Tibial artery (tissue), 4 donors: ENCODE data around the gene TLE4.

Experiments
- DNase-seq, 2 donors: peaks; one replicate each; pipeline ENCODE4 v3.0.0-alpha.2; 2019
- H3K27ac ChIP-seq, 2 donors: fragments of 200-600 bp; sonication (generic) in 1 of 2; 1 replicate in 1 of 2; 2 replicates in 1 of 2; pipeline ENCODE4 v1.5.1; 2018 to 2019; ENCODE audit warnings: mild to moderate bottlenecking in 1 of 2
- H3K27me3 ChIP-seq, 2 donors: fragments of 200-600 bp; sonication (generic) in 1 of 2; one replicate each; pipeline versions ENCODE4 v1.5.1 to v1.6.0; 2016 to 2019
- H3K36me3 ChIP-seq, 3 donors: fragments of 200-600 bp; sonication (generic) in 2 of 3; one replicate each; pipeline ENCODE4 v1.5.1; 2016 to 2019; ENCODE audit warnings: mild to moderate bottlenecking in 2 of 3
- H3K4me1 ChIP-seq, 4 donors: fragments of 200-600 bp; sonication (generic) in 2 of 4; 1 replicate in 3 of 4; 2 replicates in 1 of 4; pipeline ENCODE4 v1.5.1; 2016 to 2019
- H3K4me3 ChIP-seq, 2 donors: fragments of 200-600 bp; sonication (generic) in 1 of 2; 1 replicate in 1 of 2; 2 replicates in 1 of 2; pipeline ENCODE4 v1.5.1; 2018 to 2019; ENCODE audit warnings: mild to moderate bottlenecking in 2 of 2
- H3K9me3 ChIP-seq, 3 donors: fragments of 200-600 bp; sonication (generic) in 1 of 3; one replicate each; pipeline ENCODE4 v1.5.1; 2016 to 2019
- intact Hi-C: fragments of 100-400 bp; cut with DNase I; formaldehyde crosslinking; loops from one replicate; pipeline ENCODE4 v1.15.0; 2023; ENCODE audit warnings: low total_unique reads
- TF ChIP-seq, protein P1 (sequence below), 2 experiments: fragments of 200-600 bp in 1 of 2; fragments of 450-650 bp in 1 of 2; IDR thresholded peaks; one replicate each; pipeline ENCODE4 v1.5.1; 2017 to 2019; ENCODE audit warnings: antibody characterized with exemption in 2 of 2, mild to moderate bottlenecking in 1 of 2, moderate library complexity in 1 of 2

TLE4 gene

GRCh38 chr9:79731171-79731890 is 159.6 kb downstream of the TLE4 start:
- no peaks in the 10 kb centered on the region for H3K27me3 ChIP-seq
- DNase-seq: no peak
- H3K4me1 ChIP-seq: peaks cover 0 to 8% (median 0%) of the 10 kb centered on the region in 4 donors
- H3K9me3 ChIP-seq: no peaks in the 10 kb centered on the region
- TF ChIP-seq, protein P1, sequence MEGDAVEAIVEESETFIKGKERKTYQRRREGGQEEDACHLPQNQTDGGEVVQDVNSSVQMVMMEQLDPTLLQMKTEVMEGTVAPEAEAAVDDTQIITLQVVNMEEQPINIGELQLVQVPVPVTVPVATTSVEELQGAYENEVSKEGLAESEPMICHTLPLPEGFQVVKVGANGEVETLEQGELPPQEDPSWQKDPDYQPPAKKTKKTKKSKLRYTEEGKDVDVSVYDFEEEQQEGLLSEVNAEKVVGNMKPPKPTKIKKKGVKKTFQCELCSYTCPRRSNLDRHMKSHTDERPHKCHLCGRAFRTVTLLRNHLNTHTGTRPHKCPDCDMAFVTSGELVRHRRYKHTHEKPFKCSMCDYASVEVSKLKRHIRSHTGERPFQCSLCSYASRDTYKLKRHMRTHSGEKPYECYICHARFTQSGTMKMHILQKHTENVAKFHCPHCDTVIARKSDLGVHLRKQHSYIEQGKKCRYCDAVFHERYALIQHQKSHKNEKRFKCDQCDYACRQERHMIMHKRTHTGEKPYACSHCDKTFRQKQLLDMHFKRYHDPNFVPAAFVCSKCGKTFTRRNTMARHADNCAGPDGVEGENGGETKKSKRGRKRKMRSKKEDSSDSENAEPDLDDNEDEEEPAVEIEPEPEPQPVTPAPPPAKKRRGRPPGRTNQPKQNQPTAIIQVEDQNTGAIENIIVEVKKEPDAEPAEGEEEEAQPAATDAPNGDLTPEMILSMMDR (IDR thresholded peaks at IDR 0.05): no peak
- intact Hi-C loops: no loop called here
- H3K27ac ChIP-seq: no peak overlapping the region
- H3K36me3 ChIP-seq: peaks cover 0 to 9% (median 0%) of the 10 kb centered on the region in 3 donors
- no peak overlapping the region for H3K4me3 ChIP-seq

DNA sequence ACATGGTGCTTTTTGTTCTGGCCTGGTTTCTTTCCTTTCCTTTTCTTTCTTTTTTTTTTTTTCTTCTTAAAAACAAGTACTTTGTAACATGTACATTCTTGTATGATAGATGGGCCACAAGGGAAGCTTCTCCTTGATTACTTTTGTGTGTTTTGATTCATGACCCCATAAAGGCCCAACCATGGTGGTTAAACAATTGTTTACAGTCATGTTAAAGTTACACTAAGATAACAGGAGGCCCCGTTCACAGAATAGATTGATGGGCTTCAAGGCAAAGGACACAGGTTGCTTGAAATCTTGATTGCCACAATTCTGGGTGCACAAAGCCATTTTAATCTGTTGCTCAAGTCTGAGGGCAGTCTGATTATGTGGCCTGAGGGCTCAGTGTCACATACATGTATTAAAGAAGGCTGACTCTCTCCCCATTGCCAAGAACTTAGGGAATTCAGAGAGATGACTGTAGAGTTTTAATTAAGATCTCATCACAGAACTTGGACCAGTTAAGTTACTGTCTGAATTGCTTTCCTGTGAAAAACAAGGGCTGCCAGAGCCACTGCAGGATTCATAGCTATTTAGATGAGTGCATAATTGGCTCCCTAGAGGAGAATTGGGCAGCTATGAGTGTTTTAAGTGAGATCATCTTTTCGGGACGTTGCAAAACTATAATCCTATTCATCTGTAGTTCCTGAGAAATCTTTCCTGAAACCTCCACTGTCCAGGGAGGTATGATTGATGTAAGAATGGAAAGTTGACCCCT is 163.4 kb downstream of the TLE4 start:
- TF ChIP-seq, protein P1 (IDR thresholded peaks at IDR 0.05): no peak

GRCh38 chr9:79736051-79736450 is 164.3 kb downstream of the TLE4 start:
- no peaks in the 10 kb centered on the region for H3K36me3 ChIP-seq
- H3K4me3 ChIP-seq: no peak overlapping the region
- TF ChIP-seq, protein P1 (IDR thresholded peaks at IDR 0.05): no peak
- no peaks in the 10 kb centered on the region for H3K9me3 ChIP-seq
- no peaks in the 10 kb centered on the region for H3K27me3 ChIP-seq
- no peaks in the 10 kb centered on the region for H3K4me1 ChIP-seq
- intact Hi-C loops: no loop called here
- no peak overlapping the region for H3K27ac ChIP-seq
- DNase-seq: no peak

More for the DNA sequence above, 163.4 kb downstream of the TLE4 start:
- Histone ChIP-seq H3K36me3 (no peaks in the 10 kb centered on the region), H3K27me3 (no peaks in the 10 kb centered on the region), H3K27ac (no peak overlapping the region), H3K9me3 (no peaks in the 10 kb centered on the region), H3K4me3 (no peak overlapping the region), H3K4me1 (no peaks in the 10 kb centered on the region)
- DNase-seq: no peak
- intact Hi-C loops: no loop called here

DNA sequence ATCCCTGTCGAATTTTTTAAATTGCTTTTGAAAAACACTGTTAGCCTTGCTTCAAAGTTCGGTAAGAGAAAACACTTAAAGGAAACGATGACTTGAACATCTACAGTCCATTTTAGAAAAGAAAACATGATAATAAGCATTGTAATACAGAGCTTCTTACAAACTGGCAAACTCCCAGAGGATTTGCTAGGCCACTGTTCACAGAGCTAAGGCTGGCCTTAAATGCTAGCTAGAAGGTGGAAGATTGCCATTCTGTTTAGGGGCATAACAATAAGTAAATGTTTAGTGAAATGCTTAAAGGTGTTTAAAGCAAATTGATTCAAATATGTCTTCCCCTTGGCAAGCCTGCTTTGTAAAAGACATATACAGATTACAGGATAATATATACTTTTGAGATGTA is 169.6 kb downstream of the TLE4 start:
- no peaks in the 10 kb centered on the region for H3K27me3 ChIP-seq
- H3K27ac ChIP-seq: no peak overlapping the region
- H3K4me3 ChIP-seq: no peak overlapping the region
- no peaks in the 10 kb centered on the region for H3K36me3 ChIP-seq
- no peak for DNase-seq
- intact Hi-C loops: no loop called here
- H3K4me1 ChIP-seq: peaks cover 0 to 16% (median 9%) of the 10 kb centered on the region in 4 donors
- no peaks in the 10 kb centered on the region for H3K9me3 ChIP-seq
- TF ChIP-seq, protein P1 (IDR thresholded peaks at IDR 0.05): no peak

DNA sequence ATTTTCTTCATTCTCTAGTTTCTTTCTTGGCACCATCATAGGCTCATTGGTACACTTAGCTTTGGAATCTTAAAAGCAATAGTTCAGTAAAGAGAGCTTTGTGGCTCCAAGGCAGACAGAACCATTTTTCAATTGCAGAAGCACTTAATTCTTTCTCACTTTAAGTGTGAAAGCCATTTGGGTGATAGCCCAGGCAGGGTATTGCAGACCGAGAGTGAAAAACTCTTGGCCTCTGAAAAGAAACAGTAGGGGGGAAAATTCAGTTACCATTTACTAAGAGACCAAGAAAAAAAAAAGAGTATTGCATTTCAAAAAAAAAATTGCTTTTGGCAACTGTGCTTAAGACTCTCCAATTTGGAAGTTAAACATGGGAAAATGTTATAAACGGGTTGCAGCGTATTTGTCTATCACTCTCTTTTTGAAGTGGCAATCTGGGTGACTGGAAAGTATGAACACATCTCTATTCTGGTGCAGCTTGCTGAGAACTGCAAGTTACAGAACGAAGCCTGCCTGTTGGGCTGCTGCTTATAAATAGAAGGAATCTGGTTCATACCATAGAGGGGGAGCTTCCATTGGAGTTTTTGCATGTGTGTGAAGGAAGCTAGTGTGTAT is 170.5 kb downstream of the TLE4 start:
- peak overlapping the region in 1 of 2 donors; percentile 4 for H3K27ac ChIP-seq

More for the DNA sequence above, 170.5 kb downstream of the TLE4 start:
- H3K4me1 ChIP-seq: peaks cover 0 to 16% (median 9%) of the 10 kb centered on the region in 4 donors
- H3K27me3 ChIP-seq: no peaks in the 10 kb centered on the region
- TF ChIP-seq, protein P1 (IDR thresholded peaks at IDR 0.05): no peak
- no peak overlapping the region for H3K4me3 ChIP-seq
- no peak for DNase-seq
- intact Hi-C loops: no loop called here
- no peaks in the 10 kb centered on the region for H3K36me3 ChIP-seq
- H3K9me3 ChIP-seq: no peaks in the 10 kb centered on the region
